DMS 273 (cell line): Measurements from ENCODE around the gene ZNF211.
A peak's percentile ranks its signal among the peaks of the same experiment; 100 is the strongest.

Source experiments
- DNase-seq: peaks from one replicate; lab custom pipeline; 2025; ENCODE audit not compliant: unreplicated experiment; lab: John Stamatoyannopoulos, UW

ZNF211 gene

DNA sequence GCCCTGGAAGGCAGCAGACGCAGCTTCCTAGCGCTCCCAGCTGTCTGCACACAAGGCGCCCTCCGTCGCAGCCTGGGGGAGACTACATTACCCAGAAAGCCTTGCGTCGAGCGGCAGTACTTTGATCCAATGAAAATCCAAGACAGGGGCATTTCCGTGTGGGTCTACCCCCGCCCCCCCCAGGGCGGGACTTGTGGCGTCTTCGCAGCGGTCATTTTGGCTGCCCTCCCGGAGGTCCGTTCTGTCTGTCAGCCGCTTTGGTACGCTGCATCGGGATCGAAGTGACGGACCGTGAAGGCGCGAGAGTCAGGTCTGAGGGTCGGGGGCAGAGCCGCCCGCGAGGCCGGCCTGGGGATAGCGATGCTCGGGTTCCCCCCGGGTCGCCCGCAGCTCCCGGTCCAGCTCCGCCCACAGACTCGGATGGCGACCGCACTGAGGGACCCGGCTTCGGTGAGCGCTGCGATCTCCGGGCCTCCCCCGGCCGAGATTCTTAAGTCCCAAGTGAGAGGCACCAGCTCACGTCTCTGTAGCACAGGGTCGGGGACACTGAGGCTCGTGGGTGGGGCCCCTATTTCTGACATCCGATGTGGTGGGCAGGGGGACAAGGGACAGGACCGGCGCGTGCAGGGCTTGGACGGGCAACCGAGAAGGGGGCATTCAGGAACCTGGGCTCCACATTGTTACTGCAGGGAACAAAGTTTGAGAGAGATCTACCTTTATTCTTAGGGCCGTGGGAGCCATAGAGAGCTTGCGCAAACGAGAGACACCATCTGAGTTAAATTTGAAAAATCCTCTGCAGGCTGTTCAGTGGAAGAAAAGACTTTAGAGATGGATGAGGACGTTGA is at the start of gene ZNF211:
ZNF211 (plus strand) TSS at position 182 of the 845 bp plus-strand sequence; CDS start at position 361, 179 bp downstream.
- peak; percentile 98 for DNase-seq

DNA sequence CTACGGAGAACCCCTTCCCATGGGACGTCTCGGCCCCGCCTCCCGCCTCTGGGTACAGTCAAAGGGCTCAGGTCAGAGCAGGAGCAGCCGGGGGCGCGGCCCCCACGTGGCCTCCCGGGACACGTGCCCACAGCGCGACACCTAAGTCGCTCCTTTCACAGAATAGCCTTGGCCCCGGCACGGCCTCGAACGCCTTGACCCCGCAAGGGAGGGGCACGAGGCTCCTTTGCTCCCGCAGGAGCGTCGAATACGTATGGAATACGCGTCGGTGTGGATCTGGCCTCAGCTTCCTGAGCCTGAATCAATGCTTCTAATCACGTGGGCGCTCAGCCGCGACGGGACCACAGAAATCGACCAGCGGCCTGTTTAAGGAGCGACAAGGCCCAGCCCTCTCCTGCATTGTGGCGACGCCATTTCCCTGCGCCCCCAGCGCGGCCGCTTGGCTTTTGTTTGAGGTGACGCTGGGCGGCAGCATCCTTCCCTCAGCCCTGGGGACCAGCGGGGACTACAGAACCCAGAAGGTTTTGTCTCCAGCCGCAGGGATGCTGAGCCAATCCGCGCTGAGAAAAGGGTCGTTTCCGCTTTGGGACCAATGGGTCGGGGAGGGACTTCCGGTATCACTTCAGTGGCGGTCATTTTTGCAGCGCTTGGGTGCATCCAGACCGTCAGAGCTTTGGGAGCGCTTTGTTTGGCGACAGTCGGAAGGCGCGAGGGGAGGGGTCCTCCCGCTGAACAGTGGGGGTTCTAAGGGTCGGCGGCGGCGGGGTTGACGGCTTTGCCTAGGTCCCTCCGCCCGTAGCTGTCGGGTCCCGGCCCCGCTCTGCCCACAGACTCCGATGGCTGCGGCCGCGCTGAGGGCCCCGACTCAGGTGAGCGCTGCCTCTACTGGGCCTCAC is 49.2 kb upstream of the ZNF211 start, which contains the start of gene ZIK1:
ZIK1 (plus strand) TSS at position 625 of the 896 bp plus-strand sequence; CDS start at position 837, 212 bp downstream.
- peak; percentile 96 for DNase-seq

DNA sequence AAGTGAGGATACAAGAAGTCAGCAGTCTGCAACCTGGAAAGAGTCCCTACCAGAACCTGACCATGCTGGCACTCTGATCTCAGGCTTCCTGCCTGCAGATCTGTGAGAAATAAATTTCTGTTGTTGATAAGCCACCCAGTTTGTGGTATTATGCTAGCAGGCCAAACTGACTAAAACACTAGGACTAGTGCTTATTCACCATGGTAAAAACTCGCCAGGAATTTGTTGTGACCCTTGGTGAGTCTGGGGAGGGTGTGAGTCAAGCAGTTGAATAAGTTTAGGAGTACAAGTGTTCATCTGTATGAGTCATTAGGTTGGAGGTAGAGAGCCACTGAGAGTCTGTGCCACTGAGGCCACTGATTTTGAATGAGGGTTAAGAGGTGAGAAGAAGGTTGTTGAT is 45.4 kb upstream of the ZNF211 start:
- DNase-seq: no peak

DNA sequence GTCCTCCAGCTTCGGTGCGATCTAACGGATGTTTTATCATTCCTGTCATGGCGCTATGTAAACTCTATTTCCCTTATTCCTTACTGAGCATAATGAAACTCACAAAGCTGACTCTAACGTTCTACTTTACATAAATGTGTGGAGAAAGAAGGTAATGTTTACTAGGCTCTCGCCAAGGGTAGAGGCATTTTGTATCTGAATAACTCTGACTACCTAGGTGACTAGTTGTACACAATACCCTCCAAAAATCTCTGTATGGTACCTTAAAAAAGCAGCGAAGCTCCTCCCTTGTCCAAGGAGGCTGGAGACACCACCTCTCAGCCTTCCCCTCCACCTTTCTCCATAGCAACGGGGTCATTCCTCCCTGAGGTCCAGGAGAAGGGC is 33.6 kb upstream of the ZNF211 start:
- DNase-seq: no peak

DNA sequence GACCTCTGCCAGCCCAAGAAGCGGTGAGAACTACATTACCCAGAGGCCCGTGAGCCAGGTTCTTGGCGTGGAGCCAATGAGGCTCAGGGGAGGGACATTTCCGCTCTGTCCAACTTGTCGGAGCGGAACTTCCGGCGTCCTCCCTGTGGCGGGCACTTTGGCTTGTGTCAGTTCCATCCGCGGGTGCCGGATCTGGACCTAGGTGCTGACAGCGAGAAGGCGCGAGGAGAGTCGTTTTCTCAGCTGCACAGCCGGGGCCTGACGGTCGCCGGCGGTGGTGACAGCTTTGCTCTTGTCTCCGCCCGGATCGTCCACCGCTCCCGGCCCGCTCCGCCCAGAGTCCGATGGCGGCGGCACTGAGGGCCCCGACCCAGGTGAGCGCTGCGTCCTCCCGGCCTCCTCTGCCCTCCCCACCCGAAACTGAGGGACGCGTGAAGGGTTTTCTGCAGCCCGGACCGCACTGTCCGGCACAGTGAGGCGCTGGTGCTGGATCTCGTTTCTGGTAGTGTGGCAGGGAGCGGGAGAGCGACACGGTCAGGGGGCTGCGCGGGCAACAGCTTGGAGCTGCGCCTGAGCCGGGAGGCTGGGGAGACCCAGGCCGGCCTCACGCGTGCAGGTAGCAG is 33.1 kb upstream of the ZNF211 start, which contains the start of gene ZNF530:
ZNF530 (plus strand) TSS at position 125 of the 623 bp plus-strand sequence. CDS start 4,461 bp downstream, outside the sequence.
- peak; percentile 98 for DNase-seq

DNA sequence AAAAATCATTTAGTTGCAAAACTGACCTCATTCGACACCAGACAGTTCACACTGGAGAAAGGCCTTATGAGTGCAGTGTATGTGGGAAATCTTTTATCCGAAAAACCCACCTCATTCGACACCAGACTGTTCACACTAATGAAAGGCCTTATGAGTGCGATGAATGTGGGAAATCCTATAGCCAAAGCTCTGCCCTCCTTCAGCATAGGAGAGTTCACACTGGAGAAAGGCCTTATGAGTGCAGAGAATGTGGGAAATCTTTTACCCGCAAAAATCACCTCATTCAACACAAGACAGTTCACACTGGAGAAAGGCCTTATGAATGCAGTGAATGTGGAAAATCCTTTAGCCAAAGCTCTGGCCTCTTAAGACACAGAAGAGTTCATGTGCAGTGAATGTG is 26.0 kb upstream of the ZNF211 start:
- no peak for DNase-seq

DNA sequence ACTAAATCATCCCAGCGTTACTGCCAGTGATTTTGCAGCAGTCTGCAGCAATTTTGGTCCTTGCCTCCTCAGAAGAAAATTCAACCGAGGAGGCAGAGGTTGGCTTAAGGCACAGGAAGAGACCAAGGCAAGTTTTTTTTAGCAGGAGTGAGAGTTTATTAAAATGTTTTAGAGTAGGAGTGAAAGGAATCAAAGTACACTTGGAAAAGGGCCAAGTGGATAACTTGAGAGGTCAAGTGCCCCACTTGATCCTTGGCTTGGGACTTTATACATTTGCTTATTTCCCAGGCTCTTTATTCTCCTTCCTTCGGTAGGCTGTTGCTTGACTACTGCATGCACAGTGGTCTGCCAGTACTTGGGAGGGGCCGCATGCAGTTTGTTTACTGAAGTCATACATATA is 21.9 kb upstream of the ZNF211 start:
- DNase-seq: no peak

DNA sequence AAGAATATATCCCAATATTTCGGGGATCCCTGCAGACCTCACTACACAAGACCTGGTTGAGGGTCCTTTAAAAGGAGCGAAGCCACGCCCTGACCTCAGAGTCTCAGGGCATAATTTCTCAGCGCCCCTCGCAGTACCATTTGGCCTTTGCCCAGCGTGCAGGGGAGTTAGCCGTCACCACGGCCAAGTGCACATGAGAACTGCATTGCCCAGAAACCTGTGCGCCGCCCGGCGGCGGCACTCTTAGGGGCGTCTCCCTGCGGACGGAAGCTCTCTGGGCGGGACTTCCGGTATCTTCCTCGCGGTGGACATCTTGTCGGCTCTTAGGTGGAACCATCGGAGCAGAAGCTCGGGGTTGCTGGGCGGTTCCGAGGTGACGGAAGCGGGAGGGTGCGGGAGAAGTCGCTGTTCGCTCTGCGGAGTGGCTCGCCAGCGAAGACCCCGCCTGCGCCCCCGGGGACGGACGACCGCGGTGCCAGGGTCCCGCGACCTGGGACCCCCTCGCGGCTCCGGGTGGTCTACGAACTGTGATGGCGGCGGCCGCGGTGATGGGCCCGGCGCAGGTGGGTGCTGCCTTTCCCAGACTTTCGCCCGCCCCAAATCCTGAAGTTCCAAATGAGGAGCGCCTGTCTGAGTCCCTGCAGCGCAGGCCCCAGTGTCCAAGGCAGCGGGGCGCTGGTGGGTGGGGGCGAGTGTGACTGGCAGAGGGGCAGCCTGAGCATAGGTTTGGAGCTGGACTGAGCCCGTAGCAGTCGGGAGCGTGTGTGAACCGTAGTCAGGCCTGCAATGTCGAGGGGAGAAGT is 18.8 kb upstream of the ZNF211 start, which contains the start of gene ZNF134:
ZNF134 (plus strand) TSS at position 302 of the 803 bp plus-strand sequence. CDS start 5,227 bp downstream, outside the sequence.
- peak; percentile 98 for DNase-seq

DNA sequence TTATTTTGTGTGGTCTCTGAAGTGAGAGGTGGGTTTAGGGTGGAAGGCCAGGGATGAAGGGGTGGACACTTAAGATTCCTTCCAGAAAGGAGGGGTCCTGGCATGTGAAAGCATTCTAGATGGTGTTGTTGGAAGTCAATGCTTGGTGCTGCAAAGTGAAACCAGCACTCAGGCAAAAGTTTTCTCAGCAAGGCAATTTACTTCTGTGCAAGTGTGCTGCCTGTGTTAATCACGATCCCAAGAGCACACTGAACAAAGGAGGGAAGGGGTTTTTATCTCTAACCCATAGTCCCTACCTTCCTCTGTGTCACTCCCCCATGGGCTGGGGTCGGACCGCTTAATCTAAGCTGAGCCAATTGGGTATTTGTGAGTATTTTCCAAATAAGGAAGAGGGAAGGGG is 17.6 kb upstream of the ZNF211 start:
- no peak for DNase-seq

DNA sequence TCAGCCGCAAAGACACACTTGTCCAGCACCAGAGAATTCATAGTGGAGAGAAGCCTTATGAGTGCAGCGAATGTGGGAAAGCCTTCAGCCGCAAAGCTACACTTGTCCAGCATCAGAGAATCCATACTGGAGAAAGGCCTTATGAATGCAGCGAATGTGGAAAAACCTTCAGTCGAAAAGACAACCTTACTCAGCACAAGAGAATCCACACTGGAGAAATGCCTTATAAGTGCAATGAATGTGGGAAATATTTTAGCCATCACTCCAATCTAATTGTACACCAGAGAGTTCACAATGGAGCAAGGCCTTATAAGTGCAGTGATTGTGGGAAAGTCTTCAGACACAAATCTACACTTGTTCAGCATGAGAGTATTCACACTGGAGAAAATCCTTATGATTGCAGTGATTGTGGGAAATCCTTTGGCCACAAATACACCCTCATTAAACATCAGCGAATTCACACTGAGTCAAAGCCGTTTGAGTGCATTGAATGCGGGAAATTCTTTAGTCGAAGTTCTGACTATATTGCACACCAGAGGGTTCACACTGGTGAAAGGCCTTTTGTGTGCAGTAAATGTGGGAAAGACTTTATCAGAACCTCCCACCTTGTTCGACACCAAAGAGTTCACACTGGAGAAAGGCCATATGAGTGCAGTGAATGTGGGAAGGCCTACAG is 12.2 kb upstream of the ZNF211 start:
- DNase-seq: peak; percentile 50

DNA sequence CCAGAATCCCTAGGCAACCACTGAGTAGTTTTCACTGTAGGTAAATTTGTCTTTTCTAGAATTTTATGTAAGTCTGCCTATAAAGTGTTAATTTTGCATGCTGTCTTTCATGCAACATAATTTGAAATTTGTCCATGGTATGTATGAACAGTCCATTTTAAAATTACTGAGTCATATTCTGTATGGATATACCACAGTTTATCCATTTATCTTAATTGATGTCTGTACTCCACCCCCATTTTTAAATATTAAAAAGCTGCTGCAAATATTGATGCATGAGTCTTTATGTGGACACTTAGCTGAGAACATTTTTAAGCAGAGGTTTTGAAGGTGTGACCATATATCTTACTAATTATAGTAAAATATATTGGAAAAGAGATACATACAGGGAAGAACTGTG is 9.9 kb upstream of the ZNF211 start:
- DNase-seq: no peak

DNA sequence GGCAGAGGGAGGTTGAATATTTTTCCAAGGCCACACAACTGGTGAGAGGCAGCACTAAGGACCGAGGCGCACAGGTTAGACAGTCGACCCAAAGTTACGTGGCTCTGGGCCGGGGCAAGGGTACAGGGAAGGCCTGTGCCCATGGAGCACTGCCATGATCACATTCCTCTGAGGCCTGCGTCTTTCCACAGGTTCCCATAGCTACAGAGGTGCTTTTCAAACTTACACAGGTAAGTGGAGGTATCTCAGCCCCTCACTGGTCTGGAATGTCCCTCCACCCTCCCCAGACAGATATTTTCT is 814 bp downstream of the ZNF211 start:
- DNase-seq: no peak

DNA sequence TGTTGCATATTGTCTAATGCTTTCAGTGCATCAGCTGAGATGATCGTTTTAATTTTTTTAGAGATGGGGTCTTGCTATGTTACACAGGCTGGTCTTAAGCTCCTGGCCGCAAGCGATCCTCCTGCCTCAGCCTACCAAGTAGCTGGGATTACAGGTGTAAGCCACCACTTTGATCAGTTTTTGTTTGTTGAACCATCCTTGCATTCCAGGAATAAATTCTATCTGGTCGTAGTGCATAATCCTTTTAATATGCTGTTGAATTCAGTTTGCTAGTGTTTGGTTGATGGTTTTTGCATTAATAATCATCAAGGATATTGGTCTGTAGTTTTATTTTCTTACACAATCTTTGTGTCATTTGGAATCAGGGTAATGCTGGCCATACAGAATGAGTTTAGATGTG is 4.4 kb downstream of the ZNF211 start:
- DNase-seq: no peak

DNA sequence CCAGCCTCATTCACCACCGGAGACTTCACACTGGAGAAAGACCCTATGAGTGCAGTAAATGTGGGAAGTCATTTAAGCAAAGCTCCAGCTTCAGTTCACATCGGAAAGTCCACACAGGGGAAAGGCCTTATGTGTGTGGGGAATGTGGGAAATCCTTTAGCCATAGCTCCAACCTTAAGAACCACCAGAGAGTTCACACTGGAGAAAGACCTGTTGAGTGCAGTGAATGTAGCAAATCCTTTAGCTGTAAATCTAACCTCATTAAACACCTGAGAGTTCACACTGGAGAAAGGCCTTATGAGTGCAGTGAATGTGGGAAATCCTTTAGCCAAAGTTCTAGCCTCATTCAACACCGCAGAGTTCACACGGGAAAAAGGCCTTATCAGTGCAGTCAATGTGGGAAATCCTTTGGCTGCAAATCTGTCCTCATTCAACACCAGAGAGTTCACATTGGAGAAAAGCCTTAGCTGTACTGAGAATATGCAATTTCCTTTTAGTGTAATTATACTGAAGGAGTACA is 8.8 kb downstream of the ZNF211 start:
- no peak for DNase-seq

DNA sequence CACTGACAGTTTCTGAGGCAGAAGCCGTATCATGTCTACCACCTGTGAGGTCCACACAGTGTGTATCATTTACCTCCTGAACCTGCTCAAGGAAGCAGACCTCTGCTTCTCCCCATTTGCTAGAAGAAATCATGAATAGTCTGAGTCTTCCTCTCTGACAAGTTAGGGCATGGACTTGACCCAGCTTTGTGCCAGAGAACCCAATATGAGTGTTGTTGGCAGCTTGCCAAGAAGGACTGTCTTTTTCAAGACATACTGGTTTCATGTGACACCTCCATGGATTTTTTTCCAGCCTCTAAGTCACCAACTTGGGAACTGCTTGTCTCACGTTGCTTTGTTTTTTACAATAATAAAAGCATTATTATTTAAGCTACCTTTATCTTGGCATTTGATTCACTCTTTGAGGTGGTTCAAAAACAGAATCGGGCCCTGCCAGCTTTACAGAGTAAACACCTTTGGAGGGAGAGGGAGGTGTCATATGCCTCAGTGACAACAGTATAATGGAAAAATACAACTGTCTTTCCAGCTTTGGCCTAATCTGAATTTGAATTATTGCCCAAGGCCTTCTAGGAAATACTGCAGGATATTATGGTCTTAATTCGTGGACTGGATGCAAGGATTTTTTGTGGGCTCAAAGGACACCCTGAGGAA is 9.6 kb downstream of the ZNF211 start:
- DNase-seq: peak; percentile 34

DNA sequence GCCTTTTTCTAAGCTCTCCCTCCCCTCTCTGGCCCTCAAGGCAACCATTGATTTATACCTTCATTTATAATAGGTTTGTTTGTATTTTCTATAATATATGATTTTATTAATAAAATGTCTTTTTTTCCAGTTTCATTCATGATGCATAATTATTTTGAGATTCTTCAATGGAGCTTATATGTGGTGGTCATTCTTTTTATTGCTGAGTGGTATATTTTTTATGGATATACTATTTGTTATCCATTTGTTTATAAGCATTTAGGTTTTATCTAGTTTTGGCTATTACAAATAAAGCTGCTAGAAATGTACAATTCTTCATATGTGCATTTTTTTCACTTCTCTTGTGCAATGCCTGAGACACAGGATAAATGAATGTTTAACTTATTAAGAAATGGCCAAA is 10.8 kb downstream of the ZNF211 start:
- no peak for DNase-seq

DNA sequence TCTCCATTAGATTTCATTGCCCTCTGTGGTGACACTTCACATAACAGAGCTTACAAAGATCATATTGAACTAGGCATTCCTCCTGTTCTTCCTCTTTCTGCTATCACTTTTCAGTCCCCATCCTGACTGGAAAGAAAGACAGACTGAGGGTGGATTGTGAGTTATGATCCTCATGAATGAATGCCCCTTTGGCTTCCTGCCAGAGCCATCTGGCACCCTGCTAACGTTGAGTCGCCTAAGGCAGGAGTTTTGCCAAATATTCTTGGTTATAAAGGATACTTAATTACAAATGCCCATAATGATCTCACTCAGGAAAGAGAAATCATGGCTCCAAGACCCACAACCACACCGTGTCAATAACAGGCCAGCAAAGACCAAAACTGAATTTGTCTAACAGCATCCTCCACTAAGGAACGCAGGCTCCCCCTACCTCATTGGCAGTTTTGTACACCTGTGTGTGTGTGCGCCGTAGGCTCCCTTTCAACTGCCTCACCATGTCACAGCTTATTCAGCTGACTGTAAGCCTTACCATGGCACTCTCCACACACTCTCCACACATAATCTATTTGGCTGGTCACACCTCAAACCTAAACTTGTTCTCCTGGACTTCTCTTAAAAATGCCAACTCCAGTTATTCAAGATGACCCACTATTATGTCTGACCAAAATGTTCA is 15.5 kb downstream of the ZNF211 start:
- peak; percentile 95 for DNase-seq

DNA sequence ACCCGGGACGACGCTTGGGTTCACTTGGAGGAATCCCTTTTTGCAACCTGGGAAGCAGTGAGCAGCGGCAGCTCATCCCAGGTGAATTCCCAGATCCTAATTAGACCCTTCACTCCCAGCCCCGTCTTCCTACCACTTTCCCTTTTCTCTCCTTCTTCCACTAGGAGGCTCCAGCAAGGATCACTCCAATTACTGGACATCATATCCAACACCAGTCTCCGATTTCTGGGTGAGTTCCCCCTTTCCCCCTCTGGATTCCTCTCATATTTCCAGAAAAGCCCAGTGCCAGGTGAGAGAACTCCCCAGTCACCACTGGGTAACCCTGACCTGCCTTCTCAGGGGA is 18.7 kb downstream of the ZNF211 start:
- peak; percentile 27 for DNase-seq

DNA sequence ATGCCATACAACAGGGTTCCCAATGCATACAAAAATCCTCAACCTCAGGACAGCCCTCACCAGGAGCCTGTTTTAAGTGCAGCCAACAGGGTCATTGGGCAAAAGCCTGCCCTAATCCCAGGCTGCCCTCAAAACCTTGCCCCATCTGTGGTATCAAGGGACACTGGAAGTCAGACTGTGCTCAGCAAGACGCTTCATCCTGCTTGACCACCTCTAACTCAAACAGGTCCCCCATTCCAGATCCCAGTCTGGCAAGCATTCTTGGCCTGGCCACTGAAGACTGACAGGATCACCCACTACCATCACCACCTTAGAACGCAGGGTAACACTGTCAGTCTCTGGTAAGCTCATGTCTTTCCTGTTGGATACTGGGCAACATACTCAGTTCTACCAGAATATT is 20.7 kb downstream of the ZNF211 start:
- DNase-seq: no peak
